CD14-positive monocyte (primary cell): ENCODE data around the gene TMED1. TPM values are rescaled to one million over a fixed set of nuclear protein-coding genes. Genes with fewer than 3 reads are reported as not detected.

Experiments used
- DNase-seq, 3 donors: peaks; one replicate each; pipeline ENCODE4 v3.0.0-alpha.2; 2011 to 2022
- H2AFZ ChIP-seq: 2 replicates; pipeline ENCODE4 v1.6.0; 2012; ENCODE audit warnings: mild to moderate bottlenecking, low read depth, low read length, inconsistent platforms; ENCODE audit not compliant: insufficient read depth, poor library complexity, severe bottlenecking
- H3K27ac ChIP-seq, 2 donors: 1 replicate in 1 of 2; 2 replicates in 1 of 2; pipeline ENCODE4 v1.5.1; 2012 to 2013; ENCODE audit warnings: low read length in 2 of 2, control low read depth in 1 of 2, inconsistent platforms in 1 of 2, low read depth in 1 of 2, mild to moderate bottlenecking in 1 of 2
- H3K27me3 ChIP-seq, 2 donors: one replicate each; pipeline versions ENCODE4 v1.6.0 to v1.6.1; 2011 to 2013; ENCODE audit warnings: low read length in 2 of 2; ENCODE audit not compliant: control insufficient read depth in 2 of 2, insufficient read depth in 2 of 2
- H3K36me3 ChIP-seq, 2 donors: replicated peaks in 1 of 2; 1 replicate in 1 of 2; 2 replicates in 1 of 2; pipeline versions ENCODE4 v1.5.1 to v1.6.1; 2012 to 2013; ENCODE audit warnings: low read length in 2 of 2, control low read depth in 1 of 2, inconsistent platforms in 1 of 2, mild to moderate bottlenecking in 1 of 2; ENCODE audit not compliant: insufficient read depth in 2 of 2, control insufficient read depth in 1 of 2
- H3K4me1 ChIP-seq, 2 donors: 1 replicate in 1 of 2; 2 replicates in 1 of 2; pipeline versions ENCODE4 v1.5.1 to v1.6.1; 2012 to 2013; ENCODE audit warnings: low read length in 2 of 2, control low read depth in 1 of 2, inconsistent platforms in 1 of 2, mild to moderate bottlenecking in 1 of 2, moderate library complexity in 1 of 2; ENCODE audit not compliant: insufficient read depth in 2 of 2, control insufficient read depth in 1 of 2
- H3K4me2 ChIP-seq: replicated peaks from 2 replicates; pipeline ENCODE3; 2012; ENCODE audit warnings: low read length, moderate library complexity, mild to moderate bottlenecking; ENCODE audit not compliant: poor library complexity, severe bottlenecking; ENCODE audit errors: extremely low read depth
- H3K4me3 ChIP-seq, 3 experiments: fragments of 200-600 bp in 1 of 3; sonication (generic) in 1 of 3; replicated peaks in 1 of 3; 1 replicate in 2 of 3; 2 replicates in 1 of 3; pipeline ENCODE4 v1.5.1; 2011 to 2013; ENCODE audit warnings: low read length in 3 of 3, mild to moderate bottlenecking in 3 of 3, control low read depth in 2 of 3, low read depth in 2 of 3, inconsistent platforms in 1 of 3, moderate library complexity in 1 of 3
- H3K79me2 ChIP-seq: 2 replicates; pipeline ENCODE4 v1.6.0; 2012; ENCODE audit warnings: mild to moderate bottlenecking, control low read depth, inconsistent platforms, low read length, moderate library complexity; ENCODE audit not compliant: insufficient read depth
- H3K9ac ChIP-seq: 2 replicates; pipeline ENCODE4 v1.6.0; 2017; ENCODE audit warnings: low read length, mild to moderate bottlenecking; ENCODE audit not compliant: insufficient read depth, poor library complexity, severe bottlenecking
- H3K9me3 ChIP-seq, 2 donors: replicated peaks in 1 of 2; 1 replicate in 1 of 2; 2 replicates in 1 of 2; pipeline versions ENCODE4 v1.5.1 to v1.6.1; 2012 to 2013; ENCODE audit warnings: low read length in 2 of 2, control low read depth in 1 of 2; ENCODE audit not compliant: control insufficient read depth in 1 of 2, insufficient read depth in 1 of 2
- H4K20me1 ChIP-seq: 2 replicates; pipeline ENCODE4 v1.6.0; 2012; ENCODE audit warnings: mild to moderate bottlenecking, low read length, control low read depth, moderate library complexity; ENCODE audit not compliant: insufficient read depth
- H3K27ac Mint-ChIP-seq, 7 donors: one replicate each; pipeline ENCODE4 v1.8.0; 2020; ENCODE audit warnings: mild to moderate bottlenecking in 7 of 7, mixed read lengths in 7 of 7, moderate library complexity in 6 of 7, inconsistent platforms in 2 of 7
- H3K27me3 Mint-ChIP-seq, 3 donors: one replicate each; pipeline ENCODE4 v1.8.0; 2021 to 2022; ENCODE audit warnings: low read depth in 3 of 3, mild to moderate bottlenecking in 3 of 3, mixed read lengths in 3 of 3, moderate library complexity in 3 of 3, inconsistent platforms in 1 of 3
- H3K36me3 Mint-ChIP-seq, 2 donors: one replicate each; pipeline ENCODE4 v1.8.0; 2020; ENCODE audit warnings: mixed read lengths in 2 of 2, inconsistent platforms in 1 of 2, mild to moderate bottlenecking in 1 of 2
- H3K4me1 Mint-ChIP-seq: one replicate; pipeline ENCODE4 v1.8.0; 2020; ENCODE audit warnings: mild to moderate bottlenecking, mixed read lengths
- H3K4me3 Mint-ChIP-seq, 2 donors: one replicate each; pipeline ENCODE4 v1.8.0; 2020; ENCODE audit warnings: mild to moderate bottlenecking in 2 of 2, mixed read lengths in 2 of 2, moderate library complexity in 1 of 2
- H3K9me3 Mint-ChIP-seq, 7 donors: one replicate each; pipeline ENCODE4 v1.8.0; 2020 to 2022; ENCODE audit warnings: mixed read lengths in 7 of 7, mild to moderate bottlenecking in 6 of 7, moderate library complexity in 6 of 7, inconsistent platforms in 2 of 7
- CTCF ChIP-seq: fragments of 200-600 bp; IDR thresholded peaks from one replicate; pipeline ENCODE4 v1.8.0; 2022; ENCODE audit warnings: antibody characterized with exemption, mild to moderate bottlenecking
- WGBS: methylation state at CpG from one replicate; pipeline ENCODE4 v1.1.5; 2013; ENCODE audit warnings: missing lambda C conversion rate; ENCODE audit not compliant: insufficient coverage; 5-methylcytosine and 5-hydroxymethylcytosine counted together
- intact Hi-C, 2 donors: fragments of 100-400 bp; cut with micrococcal nuclease; formaldehyde crosslinking; loops; one replicate each; pipeline versions ENCODE4 v1.15.0 to v1.15.1; 2023
- polyA plus RNA-seq, 3 donors: library from polyadenylated mRNA; depleted of rRNA in 1 of 3; unstranded in 2 of 3; stranded (reverse) in 1 of 3; fragments of 300-500 nt in 2 of 3; fragments of >200 nt in 1 of 3; fragmentation: Illumina TruSeq in 2 of 3; gene quantifications; 1 replicate in 2 of 3; 2 replicates in 1 of 3; pipeline ENCODE4 v1.2.3, GENCODE V29; 2012 to 2021

TMED1 gene
- polyA plus RNA-seq, 3 donors, result 23.2 to 56.7 (median 51.3) TPM

- no peak overlapping the region for H3K4me3 Mint-ChIP-seq
Measured at GRCh38 chr19:10855879-10856522, 20.0 kb upstream of the TMED1 start.

More at GRCh38 chr19:10855879-10856522, 20.0 kb upstream of the TMED1 start:
- H3K27me3 ChIP-seq, result no peaks in the 10 kb centered on the region
- Mint-ChIP-seq H3K36me3 (peaks cover 45 to 88% of the 10 kb centered on the region in 2 donors), H3K9me3 (peaks cover 0 to 5% (median 0%) of the 10 kb centered on the region in 7 donors), H3K27ac (peak overlapping the region in 1 of 7 donors; percentile 72), H3K27me3 (peaks cover 0 to 4% (median 3%) of the 10 kb centered on the region in 3 donors), H3K4me1 (peaks cover 29% of the 10 kb centered on the region)
- peak; percentile 84 for TF ChIP-seq CTCF
- H3K9me3 ChIP-seq, result no peaks in the 10 kb centered on the region
- H4K20me1 ChIP-seq, result peaks cover 39% of the 10 kb centered on the region
- peaks cover 6 to 36% of the 10 kb centered on the region in 2 donors for H3K4me1 ChIP-seq
- no peak overlapping the region for H3K9ac ChIP-seq
- no peak overlapping the region for H3K4me3 ChIP-seq
- WGBS, result 75% methylated on average over 2 of the region's 5 CpGs
- DNase-seq, result peak; percentile 37 to 56 (median 45)
- H3K79me2 ChIP-seq, result peaks cover 57% of the 10 kb centered on the region
- intact Hi-C loops, result no loop called here
- no peak overlapping the region for H3K27ac ChIP-seq
- H3K36me3 ChIP-seq, result peaks cover 56 to 78% of the 10 kb centered on the region in 2 donors
- H3K4me2 ChIP-seq, result no peak overlapping the region
- H2AFZ ChIP-seq, result no peak overlapping the region
